GM19467 (cell line): ENCODE results near the gene MINAR1.
"Not testable (repeated sequence)": the region's sequence is repeated elsewhere in the genome, so short reads cannot be mapped to it uniquely, and the experiment has no call there.

Experiments used
- ATAC-seq: cut with Tn5 transposase; IDR thresholded peaks from one replicate; pipeline ENCODE4 v1.9.1; 2021; ENCODE audit warnings: mild to moderate bottlenecking, moderate library complexity; ENCODE audit not compliant: unreplicated experiment

MINAR1 gene

GRCh38 chr15:79431636-79432344, at the start of gene MINAR1:
MINAR1 (plus strand) TSS chr15:79432336; CDS start chr15:79456148, 23,812 bp downstream.
- ATAC-seq: no peak

- no peak for ATAC-seq
Observed at GRCh38 chr15:79394231-79394630, 37.9 kb upstream of the MINAR1 start.

- ATAC-seq: no peak
Observed at GRCh38 chr15:79396850-79397249, 35.3 kb upstream of the MINAR1 start.

- ATAC-seq: no peak
Observed at GRCh38 chr15:79397269-79397910, 34.7 kb upstream of the MINAR1 start.

- ATAC-seq: no peak
Observed at GRCh38 chr15:79399606-79400005, 32.5 kb upstream of the MINAR1 start.

GRCh38 chr15:79400650-79401049, 31.5 kb upstream of the MINAR1 start:
- no peak for ATAC-seq

GRCh38 chr15:79401301-79401700, 30.8 kb upstream of the MINAR1 start:
- ATAC-seq: no peak

- ATAC-seq: no peak
Observed at GRCh38 chr15:79402136-79402535, 30.0 kb upstream of the MINAR1 start.

- ATAC-seq: no peak
Observed at GRCh38 chr15:79403501-79403900, 28.6 kb upstream of the MINAR1 start.

GRCh38 chr15:79406210-79406609, 25.9 kb upstream of the MINAR1 start:
- no peak for ATAC-seq

- ATAC-seq: no peak
Observed at GRCh38 chr15:79408041-79408440, 24.1 kb upstream of the MINAR1 start.

- ATAC-seq: no peak
Observed at GRCh38 chr15:79410237-79410636, 21.9 kb upstream of the MINAR1 start.

GRCh38 chr15:79412010-79412409, 20.1 kb upstream of the MINAR1 start:
- ATAC-seq: no peak

GRCh38 chr15:79412429-79412828, 19.7 kb upstream of the MINAR1 start:
- ATAC-seq: no peak

- no peak for ATAC-seq
Observed at GRCh38 chr15:79416876-79417275, 15.3 kb upstream of the MINAR1 start.

- ATAC-seq: no peak
Observed at GRCh38 chr15:79418693-79419279, 13.3 kb upstream of the MINAR1 start.

- no peak for ATAC-seq
Observed at GRCh38 chr15:79425591-79426295, 6.4 kb upstream of the MINAR1 start.

- ATAC-seq: not testable (repeated sequence)
Observed at GRCh38 chr15:79426899-79427298, 5.2 kb upstream of the MINAR1 start.

- ATAC-seq: no peak
Observed at GRCh38 chr15:79427781-79428598, 4.1 kb upstream of the MINAR1 start.

- ATAC-seq: no peak
Observed at GRCh38 chr15:79430901-79431635, 1.1 kb upstream of the MINAR1 start.
